HG02852 (cell line): ENCODE data around the gene UNG.
"Not testable (repeated sequence)": the region's sequence is repeated elsewhere in the genome, so short reads cannot be mapped to it uniquely, and the experiment has no call there.

Experiments
- ATAC-seq: cut with Tn5 transposase; IDR thresholded peaks from one replicate; pipeline ENCODE4 v1.9.1; 2021; ENCODE audit warnings: mild to moderate bottlenecking, moderate library complexity; ENCODE audit not compliant: unreplicated experiment

UNG gene

DNA sequence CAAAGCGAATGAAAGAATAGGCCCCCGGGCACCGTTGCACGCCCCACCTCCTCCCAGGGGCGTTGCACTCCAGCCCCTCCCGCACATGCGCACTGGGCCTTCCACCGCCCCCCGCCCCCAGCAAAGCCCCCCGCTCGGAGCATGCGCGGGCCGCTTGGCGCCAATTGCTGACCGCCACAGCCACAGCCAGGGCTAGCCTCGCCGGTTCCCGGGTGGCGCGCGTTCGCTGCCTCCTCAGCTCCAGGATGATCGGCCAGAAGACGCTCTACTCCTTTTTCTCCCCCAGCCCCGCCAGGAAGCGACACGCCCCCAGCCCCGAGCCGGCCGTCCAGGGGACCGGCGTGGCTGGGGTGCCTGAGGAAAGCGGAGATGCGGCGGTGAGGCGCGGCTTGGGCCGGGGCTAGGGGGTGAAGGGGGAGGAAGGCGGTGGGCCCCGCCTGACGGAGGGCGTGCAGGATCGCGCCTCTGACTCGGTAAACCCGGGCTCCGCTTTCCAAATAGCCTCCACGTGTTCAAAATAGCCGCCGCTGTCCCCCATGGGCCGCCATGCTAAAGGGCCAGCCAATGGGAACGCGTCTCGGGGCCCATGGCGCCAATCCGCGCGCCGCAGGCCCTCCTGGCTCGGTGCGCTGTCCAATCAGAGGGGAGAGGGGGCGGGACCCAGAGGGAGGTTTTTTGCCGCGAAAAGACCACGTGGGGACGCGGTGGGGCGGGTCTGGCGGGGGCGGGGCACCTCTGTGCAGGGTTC lies at the start of gene UNG:
TSS of gene UNG (plus strand) at position 163 of the 748 bp plus-strand sequence. CDS start at position 246, 83 bp downstream.
- peak; percentile 92 for ATAC-seq

DNA sequence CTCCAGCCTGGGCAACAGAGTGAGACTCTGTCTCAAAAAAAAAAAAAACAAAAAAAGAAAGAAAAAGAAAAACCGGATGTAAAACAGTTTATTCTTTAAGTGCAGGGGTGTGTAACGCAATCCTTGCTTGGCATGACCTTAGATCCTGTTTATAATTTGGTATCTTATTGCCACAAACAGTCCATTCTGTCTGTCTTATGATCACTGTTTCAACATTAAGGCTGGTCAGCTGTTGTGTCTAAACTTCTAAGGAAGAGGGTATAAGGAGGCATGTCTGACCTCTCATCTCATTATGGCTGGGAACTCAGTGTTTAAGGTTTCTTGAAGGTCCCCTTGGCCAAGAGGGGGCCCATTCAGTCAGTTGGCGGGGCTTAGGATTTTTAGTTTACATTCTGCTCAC lies 48.7 kb upstream of the UNG start:
- not testable (repeated sequence) for ATAC-seq

DNA sequence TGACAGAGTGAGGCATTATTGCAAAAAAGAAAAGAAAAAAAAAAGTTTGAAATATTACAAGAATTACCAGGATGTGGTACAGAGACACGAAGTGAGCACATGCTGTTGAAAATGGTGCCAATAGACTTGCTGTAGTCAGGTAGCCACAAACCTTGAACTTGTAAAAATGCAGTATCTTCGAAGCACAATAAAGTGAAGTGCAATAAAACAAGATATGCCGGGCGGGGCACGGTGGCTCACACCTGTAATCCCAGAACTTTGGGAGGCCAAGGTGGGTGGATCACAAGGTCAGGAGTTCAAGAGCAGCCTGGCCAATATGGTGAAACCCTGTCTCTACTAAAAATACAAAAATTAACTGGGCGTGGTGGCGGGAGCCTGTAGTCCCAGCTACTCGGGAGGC lies 47.6 kb upstream of the UNG start:
- not testable (repeated sequence) for ATAC-seq

DNA sequence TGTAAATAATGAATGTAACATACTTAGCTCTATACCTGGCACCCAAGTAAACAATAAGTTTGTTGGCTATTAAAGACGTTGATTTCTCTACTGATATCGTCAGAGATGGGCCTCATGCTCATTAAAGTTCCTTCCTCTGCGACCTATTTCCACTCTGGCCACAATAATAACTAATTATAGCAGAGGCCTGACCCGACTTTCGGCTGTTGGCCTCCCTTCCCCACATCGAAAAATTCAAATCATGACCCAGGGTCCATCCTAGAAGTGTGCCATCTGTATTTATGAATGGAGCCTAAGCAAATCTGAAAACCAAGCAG lies 45.3 kb upstream of the UNG start:
- ATAC-seq: no peak

DNA sequence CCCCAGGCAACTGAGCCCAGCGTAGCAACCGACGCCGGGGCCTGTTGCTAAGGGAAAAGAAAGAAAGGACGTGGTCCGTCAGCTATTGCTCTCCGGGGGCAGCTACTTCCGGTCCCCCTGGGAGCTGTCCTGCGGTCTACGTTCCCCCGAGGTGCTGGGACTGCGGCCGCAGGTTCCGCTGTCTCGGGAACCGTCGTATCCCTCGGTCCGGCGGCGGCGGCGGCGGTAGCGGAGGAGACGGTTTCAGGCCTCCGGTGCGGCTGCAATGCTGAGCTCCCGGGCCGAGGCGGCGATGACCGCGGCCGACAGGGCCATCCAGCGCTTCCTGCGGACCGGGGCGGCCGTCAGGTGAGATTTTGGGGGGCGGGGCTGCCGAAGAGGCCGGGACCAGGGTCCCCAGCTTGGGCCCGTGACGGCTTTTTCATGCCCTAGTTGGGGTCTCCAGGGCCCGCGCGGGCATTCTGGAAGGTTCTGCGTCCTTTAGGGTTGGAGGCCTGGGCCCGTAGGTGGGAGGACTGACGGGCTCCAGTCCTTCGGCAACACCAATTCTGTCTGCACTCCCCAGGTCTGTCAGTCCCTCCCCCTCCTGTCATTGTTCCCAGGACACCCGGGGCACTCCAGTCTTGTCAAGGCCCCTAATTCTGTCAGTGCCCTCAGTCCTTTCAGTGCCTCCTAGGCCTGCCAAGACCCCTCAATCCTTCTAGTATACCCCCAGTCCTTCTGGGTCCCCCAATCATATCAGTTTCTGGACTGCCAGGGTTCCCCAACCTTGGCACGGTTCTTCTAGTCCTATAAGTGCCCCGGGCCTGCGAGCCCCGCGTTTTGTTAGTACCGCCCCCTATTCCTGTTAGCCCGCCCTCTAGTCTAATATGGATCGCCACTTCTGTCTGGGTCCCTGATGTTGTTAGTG lies 44.7 kb upstream of the UNG start, which contains the start of gene USP30:
TSS of gene USP30 (plus strand) at position 163 of the 910 bp plus-strand sequence. CDS start at position 266, 103 bp downstream.
- ATAC-seq: peak; percentile 80

DNA sequence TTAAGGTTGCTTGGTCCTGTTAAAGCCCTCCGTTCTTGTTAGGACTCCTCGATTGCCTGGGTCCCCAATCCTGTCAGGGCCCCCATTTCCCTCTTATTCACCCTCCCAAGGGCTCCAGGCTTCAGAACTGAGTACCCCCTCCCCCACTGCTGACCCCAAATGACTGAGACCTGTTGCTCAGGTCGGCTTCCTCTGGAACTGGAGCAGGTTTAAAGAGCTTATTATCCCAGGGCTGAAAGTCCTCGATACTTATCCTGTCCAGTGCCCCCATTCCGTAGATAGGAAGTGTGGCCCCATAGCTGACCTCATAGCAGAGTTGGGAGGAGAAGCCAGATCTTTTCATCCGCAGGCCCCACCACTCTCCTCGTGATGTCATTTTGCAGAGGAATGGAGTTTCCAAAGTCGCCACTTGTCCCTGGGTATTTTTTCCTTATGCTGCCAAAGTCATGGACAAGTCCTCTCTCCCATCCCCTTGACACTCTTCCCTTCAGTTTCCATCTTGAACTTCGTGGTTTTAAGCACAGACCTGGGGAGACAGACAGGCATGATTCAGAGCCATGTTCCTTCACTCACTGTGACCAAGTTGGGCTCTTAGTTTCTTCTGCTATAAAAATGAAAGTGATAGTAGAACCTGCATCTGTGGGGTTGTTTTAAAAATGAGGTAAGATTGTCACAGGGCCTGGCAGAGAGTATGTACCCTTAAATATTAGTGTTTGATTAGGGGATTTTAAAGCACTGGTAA lies 43.8 kb upstream of the UNG start:
- ATAC-seq: peak; percentile 46

DNA sequence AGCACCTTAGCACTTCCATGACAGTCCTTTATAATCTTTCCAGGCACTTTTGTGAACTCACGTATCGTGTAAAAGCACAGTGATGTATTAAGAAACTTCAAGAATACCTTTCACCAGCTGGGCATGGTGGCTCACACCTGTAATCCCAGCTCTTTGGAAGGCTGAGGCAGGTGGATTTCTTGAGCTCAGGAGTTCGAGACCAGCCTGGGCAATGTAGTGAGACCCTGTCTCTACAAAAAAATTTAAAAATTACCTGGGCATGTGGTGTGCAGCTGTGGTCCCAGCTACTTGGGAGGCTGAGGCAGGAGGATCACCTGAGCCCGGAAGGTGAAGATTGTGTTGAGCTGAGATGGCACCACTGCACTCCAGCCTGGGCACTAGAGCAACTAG lies 43.3 kb upstream of the UNG start:
- not testable (repeated sequence) for ATAC-seq

DNA sequence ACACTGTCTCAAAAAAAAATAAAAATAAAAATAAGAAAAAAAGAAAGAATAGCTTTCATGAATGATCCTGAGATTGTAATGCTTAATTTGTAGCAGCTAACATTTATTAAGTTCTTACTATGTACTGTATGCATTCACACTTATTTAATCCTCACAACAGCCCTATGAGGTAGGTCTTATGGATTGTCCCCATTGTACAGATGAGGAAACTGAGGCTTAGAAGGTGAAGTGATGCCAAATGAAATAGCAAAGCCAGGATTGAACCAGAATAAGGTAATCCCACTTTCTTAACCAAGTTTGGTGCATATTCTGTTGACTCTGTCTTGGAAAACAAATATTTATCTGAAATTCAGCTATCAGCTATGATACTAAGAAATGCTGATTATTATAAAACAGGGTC lies 42.9 kb upstream of the UNG start:
- no peak for ATAC-seq

DNA sequence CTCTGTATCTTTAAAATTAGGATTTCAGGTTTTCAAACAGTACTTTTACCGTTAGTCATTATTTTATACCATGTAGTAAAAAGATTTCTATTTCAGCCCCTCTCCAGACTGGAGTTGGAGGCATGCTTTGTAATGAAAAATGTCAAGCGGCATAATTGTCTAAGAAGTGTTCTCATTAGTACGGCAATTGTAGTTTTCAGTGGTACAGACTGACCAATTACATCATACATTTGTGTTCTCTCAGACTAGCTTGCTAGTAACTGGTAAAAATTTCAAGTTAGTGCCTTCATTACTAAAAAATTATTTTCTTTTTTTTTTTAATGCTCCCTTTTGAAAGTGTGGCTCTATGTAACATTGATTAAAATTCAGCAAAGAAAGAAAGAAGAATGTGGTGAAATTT lies 40.5 kb upstream of the UNG start:
- ATAC-seq: no peak

DNA sequence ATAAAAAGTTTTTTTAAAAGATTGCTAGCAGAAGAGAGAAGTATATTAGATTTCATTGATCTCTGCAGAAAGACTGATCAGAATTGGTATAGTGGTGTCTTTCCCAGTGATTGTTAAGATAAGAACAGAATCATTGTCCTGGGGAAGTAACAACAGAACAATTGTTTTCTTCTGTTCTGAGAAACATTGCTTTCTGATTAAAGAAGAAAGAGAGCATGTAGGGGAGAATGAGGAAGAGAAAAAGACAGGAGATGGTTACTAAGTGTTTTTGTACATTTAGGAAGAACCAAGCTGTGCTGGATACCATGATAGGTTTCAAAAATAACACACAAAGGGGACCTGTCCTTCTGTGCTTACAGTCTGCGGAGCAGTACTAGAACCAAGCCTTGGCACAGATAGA lies 40.0 kb upstream of the UNG start:
- no peak for ATAC-seq

DNA sequence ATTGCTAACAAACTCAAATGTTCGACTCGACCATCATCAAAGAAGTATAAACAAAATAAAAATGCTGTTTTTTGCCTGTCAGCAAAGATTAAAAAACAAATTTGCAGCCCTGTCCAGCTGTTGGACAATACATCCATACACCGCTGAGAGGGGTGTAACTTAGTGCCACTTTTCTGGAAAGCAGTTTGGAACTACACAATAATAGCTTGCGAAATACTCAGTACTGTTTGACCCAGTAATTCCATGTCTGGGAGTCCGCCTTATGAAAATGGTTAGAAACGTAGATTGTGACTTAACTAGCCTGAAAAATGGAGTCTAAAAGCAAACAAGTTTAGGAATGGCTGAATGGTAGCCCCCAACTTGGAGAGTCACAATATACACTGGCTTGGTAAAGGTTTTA lies 38.6 kb upstream of the UNG start:
- ATAC-seq: no peak

DNA sequence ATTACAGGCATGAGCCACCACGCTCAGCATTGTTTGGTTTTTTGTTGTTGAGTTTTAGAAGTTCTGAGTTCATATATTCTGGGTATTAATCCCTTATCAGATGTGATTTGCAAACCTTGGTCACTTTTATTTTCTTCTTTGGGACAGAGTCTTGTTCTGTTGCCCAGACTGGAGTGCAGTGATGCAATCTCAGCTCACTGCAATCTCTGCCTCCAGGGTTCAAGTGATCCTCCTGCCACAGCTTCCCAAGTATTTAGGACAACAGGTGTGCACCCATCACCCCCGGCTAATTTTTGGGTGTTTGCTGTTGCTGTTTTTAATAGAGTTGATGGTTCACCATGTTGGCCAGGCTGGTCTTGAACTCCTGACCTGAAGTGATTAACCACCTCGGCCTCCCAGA lies 33.3 kb upstream of the UNG start:
- no peak for ATAC-seq

DNA sequence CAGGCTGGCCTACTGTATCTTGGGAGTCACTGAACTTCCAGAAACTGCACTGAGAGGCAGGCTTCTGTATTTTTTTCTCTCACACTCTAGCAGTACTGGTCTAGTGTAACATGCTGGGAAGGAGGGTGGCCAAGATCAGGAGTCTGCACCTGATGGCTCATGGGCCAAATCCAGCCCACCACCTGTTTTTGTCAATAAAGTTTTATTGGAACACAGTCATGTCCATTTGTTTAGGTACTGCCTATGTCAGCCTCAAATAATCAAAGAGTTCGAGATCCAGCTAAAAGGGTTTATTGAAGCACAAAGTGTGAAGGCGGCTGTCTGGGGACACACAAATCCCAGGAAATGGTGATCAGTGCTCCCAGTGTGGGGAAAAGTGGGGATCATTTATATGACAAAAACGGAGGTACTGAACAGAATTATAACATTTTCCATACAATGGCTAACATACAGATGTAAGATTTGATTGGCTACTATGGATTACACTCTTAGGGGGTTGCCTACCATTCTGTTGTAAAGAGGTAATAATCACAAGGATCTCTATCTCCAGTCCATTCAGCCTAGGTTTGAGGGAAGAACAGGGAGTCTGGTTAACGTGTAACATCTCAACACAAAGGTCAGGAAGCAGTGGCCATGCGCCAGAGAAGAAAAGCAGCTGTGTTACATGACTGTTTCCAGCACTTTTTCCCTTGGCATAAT lies 32.1 kb upstream of the UNG start:
- no peak for ATAC-seq

DNA sequence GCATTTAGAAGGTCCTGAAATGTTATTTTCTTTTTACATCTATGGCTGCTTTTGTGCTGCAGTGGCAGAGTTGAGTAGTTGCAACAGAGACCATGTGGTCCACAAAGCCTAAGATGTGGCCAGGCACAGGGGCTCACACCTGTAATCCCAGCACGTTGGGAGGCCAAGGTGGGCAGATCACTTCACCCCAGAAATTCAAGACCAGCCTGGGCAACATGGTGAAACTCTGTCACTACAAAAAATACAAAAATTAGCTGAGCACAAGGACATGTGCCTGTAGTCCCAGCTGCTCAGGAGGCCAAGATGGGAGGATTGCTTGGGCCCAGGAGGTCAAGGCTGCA lies 31.6 kb upstream of the UNG start:
- ATAC-seq: no peak

DNA sequence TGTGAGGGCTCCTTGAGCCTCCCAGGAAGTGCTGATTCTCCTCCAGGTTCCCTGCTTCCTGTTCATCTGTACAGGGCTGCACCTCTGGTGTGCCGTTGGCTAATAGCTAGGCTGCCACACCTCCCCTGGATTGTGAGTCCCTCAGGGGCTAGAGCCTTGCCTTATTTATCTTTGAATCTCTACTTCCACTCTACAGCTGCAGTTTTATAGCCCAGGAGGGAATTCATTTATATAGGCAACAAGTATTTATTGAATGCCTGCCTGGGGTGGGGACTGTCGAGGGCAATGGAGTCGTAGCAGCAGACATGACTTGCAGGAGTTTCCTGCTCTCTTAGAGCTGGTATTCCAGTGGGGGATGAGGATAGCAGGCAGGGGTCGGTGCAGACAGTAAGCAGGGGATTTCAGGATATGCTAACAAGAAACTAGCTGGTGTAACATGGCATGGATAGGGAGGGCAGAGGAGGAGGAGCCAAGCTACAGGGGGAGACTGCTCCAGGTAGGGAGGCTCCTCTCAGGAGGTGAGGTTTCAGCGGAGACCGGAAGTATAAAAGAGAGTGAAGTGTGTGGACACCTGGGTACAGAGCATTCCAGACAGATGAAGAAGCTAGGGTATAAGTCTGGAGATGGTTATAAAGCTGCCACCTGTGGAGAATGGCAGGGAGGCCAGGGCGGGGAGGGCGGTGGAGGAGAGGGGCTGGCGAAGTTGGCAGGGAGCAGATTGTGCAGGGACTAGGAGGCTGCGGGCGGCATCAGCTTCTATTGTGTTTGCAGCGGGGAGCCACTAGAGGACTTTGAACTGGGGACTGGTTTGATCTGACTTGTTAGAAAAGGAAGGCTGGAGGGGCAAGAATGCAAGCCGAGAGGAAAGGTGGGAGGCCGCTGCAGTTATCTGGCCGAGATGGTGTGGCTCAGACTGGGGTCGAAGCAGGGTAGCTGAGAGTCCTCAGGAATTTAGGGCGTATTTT lies 27.8 kb upstream of the UNG start:
- no peak for ATAC-seq

DNA sequence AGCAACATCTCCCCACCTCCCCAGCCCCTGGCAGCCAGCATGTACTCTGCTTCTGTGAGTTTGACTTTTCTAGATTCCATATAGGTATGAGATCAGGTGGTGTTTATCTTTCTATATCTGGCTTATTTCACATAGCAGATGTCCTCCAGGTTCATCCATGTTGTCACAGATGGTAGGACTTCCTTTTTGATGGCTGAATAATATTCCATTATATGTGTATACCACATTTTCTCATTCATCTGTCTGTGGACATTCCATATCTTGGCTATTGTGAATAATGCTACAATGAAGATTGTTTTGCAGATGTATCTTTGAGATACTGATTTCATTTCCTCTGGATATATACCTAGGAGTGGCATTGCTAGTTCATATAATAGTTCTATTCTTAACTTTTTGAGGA lies 22.5 kb upstream of the UNG start:
- ATAC-seq: no peak

DNA sequence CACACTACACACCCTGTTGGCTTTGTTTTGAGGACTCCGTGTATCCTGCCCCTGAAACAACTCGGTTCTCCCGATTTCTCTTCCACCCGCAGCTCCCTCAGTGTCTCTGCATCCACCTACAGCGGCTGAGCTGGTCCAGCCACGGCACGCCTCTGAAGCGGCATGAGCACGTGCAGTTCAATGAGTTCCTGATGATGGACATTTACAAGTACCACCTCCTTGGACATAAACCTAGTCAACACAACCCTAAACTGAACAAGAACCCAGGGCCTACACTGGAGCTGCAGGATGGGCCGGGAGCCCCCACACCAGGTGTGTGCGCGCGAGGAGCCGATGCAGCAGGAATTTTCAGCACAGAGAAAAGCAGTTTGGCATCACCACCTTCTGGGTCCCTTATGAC lies 14.6 kb upstream of the UNG start:
- ATAC-seq: no peak

DNA sequence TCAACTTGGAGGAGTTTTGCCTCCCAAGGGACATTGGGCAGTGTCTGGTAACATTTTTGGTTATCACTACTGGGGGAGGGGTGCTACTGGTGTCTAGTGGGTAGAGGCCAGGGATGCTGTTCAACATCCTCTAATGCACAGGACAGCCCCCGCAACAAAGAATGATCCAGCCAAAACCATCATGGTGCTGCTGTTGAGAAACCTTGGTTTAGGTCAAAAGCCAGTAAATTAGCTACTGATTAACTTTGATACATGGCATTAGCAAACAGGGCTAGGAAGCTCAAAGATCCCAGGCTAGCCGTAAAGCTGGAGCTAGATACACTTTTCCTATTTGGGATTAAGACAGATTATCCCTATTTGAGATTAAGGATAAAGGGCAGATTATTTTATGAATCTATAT lies 13.0 kb upstream of the UNG start:
- ATAC-seq: no peak

DNA sequence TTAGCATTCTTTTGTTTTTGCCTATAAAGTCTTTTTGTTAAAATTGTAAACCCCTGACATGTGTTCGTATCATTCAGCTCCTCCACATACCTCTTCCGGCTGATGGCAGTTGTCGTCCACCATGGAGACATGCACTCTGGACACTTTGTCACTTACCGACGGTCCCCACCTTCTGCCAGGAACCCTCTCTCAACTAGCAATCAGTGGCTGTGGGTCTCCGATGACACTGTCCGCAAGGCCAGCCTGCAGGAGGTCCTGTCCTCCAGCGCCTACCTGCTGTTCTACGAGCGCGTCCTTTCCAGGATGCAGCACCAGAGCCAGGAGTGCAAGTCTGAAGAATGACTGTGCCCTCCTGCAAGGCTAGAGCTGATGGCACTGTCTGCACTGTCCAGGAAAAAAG lies 11.8 kb upstream of the UNG start:
- no peak for ATAC-seq

DNA sequence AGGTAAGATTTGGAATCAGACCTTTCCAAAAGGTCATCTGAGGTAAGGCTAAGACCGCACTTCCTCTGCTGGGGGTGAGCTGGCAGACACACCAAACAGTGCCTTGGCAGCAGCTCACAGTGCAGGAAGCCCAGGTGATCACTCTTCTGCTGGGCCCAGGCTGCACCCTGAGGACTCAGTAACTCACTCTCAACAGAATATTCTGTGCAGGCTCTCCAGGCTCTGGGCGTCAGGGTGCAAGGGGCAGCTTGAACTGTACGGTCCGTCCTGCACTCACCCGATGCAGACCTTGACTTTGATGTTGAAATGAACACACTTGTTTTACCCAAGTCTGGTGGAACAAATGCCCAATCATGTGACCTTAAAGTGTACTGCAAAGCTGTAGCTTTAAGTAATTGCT lies 10.1 kb upstream of the UNG start:
- no peak for ATAC-seq
